ENCODE data around the gene UGDH.

DNA sequence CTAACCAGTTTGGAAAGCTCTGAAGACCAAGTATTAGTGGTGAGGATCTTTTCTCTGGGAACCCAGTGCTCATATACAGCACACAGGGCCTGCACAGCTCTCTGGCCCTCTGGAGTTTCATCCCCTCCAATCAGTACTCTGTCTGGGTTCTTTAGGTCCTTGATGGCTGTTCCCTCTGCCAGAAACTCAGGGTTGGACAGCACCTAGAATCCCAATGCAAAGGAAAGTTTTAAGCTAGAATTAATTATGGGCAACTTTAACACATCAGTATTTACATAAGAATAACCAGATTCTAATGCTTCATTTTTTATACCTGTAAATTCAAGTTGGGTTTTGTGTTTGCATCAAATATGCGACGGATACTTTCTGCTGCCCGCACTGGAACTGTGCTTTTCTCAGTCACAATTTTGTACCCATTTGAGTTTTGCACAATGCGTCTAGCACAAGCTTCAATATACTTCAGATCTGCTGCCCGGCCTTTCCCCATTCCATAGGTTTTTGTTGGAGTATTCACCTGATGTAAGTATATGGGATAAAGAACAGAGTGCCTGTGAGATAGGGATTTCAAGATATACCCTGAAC, 16.8 kb downstream of the UGDH start:
- TF ChIP-seq, protein P1, sequence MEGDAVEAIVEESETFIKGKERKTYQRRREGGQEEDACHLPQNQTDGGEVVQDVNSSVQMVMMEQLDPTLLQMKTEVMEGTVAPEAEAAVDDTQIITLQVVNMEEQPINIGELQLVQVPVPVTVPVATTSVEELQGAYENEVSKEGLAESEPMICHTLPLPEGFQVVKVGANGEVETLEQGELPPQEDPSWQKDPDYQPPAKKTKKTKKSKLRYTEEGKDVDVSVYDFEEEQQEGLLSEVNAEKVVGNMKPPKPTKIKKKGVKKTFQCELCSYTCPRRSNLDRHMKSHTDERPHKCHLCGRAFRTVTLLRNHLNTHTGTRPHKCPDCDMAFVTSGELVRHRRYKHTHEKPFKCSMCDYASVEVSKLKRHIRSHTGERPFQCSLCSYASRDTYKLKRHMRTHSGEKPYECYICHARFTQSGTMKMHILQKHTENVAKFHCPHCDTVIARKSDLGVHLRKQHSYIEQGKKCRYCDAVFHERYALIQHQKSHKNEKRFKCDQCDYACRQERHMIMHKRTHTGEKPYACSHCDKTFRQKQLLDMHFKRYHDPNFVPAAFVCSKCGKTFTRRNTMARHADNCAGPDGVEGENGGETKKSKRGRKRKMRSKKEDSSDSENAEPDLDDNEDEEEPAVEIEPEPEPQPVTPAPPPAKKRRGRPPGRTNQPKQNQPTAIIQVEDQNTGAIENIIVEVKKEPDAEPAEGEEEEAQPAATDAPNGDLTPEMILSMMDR (IDR thresholded peaks at IDR 0.05; ENCODE audit: low read length), result no peak
- TF ChIP-seq EZH2phosphoT487 (IDR thresholded peaks at IDR 0.05; ENCODE audit: low read length) (no peak), EZH2 (optimal IDR thresholded peaks at IDR 0.05; ENCODE audit: low read depth, low read length) (no peak)
